ENCODE measurements around the gene NR3C2. TPM values are rescaled to one million over a fixed set of nuclear protein-coding genes. Genes with fewer than 3 reads are reported as not detected.
A peak's percentile ranks its signal among the peaks of the same experiment; 100 is the strongest.

Gene NR3C2
- total RNA-seq, 2 experiments from 2014 or later = 2.0 to 5.2 TPM

DNA sequence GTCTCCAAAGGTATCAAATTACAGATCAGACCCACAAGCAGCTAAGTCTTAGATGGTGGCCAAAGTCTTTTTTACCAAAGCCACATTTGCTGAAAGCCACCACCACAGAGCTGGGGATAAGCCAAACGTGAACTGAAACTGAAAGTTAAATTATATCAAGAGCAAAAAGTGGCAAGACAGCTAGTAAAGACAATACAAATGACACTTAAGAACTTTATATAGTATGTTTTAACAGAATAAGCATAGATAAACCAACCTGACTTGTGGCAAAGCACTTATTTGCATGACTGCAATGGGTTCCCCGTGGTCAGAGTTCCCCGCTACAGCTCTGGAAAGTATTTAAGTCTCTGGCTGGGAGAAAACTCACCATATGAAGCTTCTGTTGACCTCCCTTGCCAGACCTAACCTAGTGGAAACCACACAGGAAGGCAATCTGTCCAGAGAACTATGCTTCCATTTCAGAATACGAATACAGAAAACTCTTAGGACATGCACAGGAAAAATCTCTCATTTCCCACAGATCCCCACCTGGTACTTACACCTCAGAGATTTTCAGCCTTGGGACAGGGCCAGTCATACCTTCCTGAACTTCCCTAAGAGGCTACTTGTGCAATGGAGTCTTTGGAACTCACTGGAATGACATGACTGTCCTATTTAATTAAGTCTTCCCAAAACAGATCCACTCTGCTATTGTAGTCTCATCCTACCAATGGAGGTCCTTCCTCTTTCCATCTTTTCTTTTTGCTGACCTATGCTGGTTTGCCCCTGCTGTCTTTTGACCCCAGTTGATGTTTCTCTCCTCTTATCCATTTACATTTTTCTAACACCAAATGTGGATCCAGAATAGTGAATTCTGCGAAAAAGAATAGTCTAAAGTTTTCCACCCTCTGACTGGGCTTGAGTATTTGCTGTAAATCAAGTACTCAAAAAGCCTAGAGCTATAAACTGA, 225.1 kb downstream of the NR3C2 start:
- BruUV-seq (replicated peaks) = no TSS peak
- H3K4me1 ChIP-seq (ENCODE audit: insufficient read depth, low read length, poor library complexity, severe bottlenecking) = peaks cover 8% of the 10 kb centered on the region
- H3K9me2 ChIP-seq (ENCODE audit: insufficient read depth, low read length) = no peaks in the 10 kb centered on the region
- peak overlapping the region; percentile 36 for H3K4me3 ChIP-seq (ENCODE audit: low read depth, low read length, poor library complexity, severe bottlenecking)
- no peak overlapping the region for H3K27ac ChIP-seq (ENCODE audit: low read depth, low read length, poor library complexity, severe bottlenecking)
- POLR2A ChIA-PET = no interaction called here
- DNase-seq (ENCODE audit: low spot score) = peak; percentile 23
- H3K36me3 ChIP-seq (ENCODE audit: insufficient read depth, low read length) = no peaks in the 10 kb centered on the region
- intact Hi-C loops (cut with micrococcal nuclease; ENCODE audit: unreplicated experiment) = no loop called here
- H2AFZ ChIP-seq (ENCODE audit: low read length) = peak overlapping the region; percentile 35
- H3K9me3 ChIP-seq (ENCODE audit: low read length) = no peaks in the 10 kb centered on the region
- peak overlapping the region; percentile 60 for H3K4me2 ChIP-seq (ENCODE audit: low read length)
- H4K20me1 ChIP-seq (ENCODE audit: insufficient read depth, low read length) = no peaks in the 10 kb centered on the region
- CTCF ChIA-PET (ENCODE audit: unreplicated experiment) = no interaction called here
- TF ChIP-seq, protein P1, sequence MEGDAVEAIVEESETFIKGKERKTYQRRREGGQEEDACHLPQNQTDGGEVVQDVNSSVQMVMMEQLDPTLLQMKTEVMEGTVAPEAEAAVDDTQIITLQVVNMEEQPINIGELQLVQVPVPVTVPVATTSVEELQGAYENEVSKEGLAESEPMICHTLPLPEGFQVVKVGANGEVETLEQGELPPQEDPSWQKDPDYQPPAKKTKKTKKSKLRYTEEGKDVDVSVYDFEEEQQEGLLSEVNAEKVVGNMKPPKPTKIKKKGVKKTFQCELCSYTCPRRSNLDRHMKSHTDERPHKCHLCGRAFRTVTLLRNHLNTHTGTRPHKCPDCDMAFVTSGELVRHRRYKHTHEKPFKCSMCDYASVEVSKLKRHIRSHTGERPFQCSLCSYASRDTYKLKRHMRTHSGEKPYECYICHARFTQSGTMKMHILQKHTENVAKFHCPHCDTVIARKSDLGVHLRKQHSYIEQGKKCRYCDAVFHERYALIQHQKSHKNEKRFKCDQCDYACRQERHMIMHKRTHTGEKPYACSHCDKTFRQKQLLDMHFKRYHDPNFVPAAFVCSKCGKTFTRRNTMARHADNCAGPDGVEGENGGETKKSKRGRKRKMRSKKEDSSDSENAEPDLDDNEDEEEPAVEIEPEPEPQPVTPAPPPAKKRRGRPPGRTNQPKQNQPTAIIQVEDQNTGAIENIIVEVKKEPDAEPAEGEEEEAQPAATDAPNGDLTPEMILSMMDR (conservative IDR thresholded peaks at IDR 0.05; ENCODE audit: low read length) = no peak
- no peak for TF ChIP-seq EZH2phosphoT487 (IDR thresholded peaks at IDR 0.05; ENCODE audit: borderline replicate concordance, low read depth, low read length)
- no peaks in the 10 kb centered on the region for H3K79me2 ChIP-seq (ENCODE audit: insufficient read depth, low read depth, low read length)

DNA sequence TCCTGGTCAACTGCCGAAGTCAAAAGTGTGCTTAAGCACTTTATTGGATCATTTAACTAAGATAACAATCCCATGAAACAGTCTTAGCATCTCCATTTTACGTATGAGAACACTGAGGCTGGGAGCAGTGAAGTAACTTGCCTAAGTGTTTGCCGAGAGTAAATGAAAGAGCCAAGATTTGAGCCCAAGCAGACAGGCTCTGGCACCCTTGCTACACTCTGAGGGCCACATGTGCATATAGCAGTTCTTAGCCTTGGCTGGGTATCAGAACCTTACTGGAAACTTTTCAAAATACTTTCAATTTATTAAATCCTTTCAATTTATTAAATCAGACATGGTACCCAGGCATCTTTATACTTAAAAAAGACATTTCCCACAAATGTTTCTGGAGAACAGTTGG, 225.9 kb downstream of the NR3C2 start:
- Histone ChIP-seq H3K27ac (ENCODE audit: low read depth, low read length, poor library complexity, severe bottlenecking) (no peak overlapping the region), H3K4me1 (ENCODE audit: insufficient read depth, low read length, poor library complexity, severe bottlenecking) (peaks cover 8% of the 10 kb centered on the region), H3K36me3 (ENCODE audit: insufficient read depth, low read length) (no peaks in the 10 kb centered on the region), H2AFZ (ENCODE audit: low read length) (peak overlapping the region; percentile 35; the same call in 1 of the 2 replicates), H3K4me3 (ENCODE audit: low read depth, low read length, poor library complexity, severe bottlenecking) (peak overlapping the region; percentile 36), H3K9me3 (ENCODE audit: low read length) (no peaks in the 10 kb centered on the region), H3K79me2 (ENCODE audit: insufficient read depth, low read depth, low read length) (no peaks in the 10 kb centered on the region), H4K20me1 (ENCODE audit: insufficient read depth, low read length) (no peaks in the 10 kb centered on the region), H3K4me2 (ENCODE audit: low read length) (peak overlapping the region; percentile 60), H3K9me2 (ENCODE audit: insufficient read depth, low read length) (no peaks in the 10 kb centered on the region)
- ChIA-PET POLR2A (interaction anchor here (0.6 to 0.7 kb wide), 2 partner anchors 16 to 261 kb away, joined by 4 read pairs; no protein-coding TSS in a partner anchor), CTCF (ENCODE audit: unreplicated experiment) (no interaction called here)
- intact Hi-C loops (cut with micrococcal nuclease; ENCODE audit: unreplicated experiment) = no loop called here
- no TSS peak for BruUV-seq (replicated peaks)
- TF ChIP-seq, protein P1 (conservative IDR thresholded peaks at IDR 0.05; ENCODE audit: low read length) = no peak
- no peak for TF ChIP-seq EZH2phosphoT487 (IDR thresholded peaks at IDR 0.05; ENCODE audit: borderline replicate concordance, low read depth, low read length)
- DNase-seq (ENCODE audit: low spot score) = no peak

DNA sequence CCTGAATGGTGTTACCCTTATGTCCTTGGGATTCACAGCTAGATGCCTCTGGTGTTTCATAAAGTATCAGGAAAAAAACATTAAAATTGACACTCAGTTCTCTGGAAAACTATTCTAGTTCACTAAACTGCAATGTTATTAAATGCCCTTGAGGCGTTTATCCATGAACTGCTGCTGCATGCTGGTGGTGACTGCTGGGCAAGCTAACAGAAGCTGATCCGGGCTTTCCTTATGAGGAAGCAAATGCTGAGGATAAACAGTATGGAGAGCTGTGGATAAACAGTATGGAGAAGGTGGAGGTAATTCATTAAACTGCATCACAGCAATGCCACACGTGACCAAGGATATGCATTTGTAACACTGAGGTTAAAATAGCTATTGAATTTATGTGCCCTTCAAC, 227.0 kb downstream of the NR3C2 start:
- Histone ChIP-seq H3K4me3 (ENCODE audit: low read depth, low read length, poor library complexity, severe bottlenecking) (no peak overlapping the region), H3K36me3 (ENCODE audit: insufficient read depth, low read length) (no peaks in the 10 kb centered on the region), H4K20me1 (ENCODE audit: insufficient read depth, low read length) (no peaks in the 10 kb centered on the region), H3K27ac (ENCODE audit: low read depth, low read length, poor library complexity, severe bottlenecking) (no peak overlapping the region), H2AFZ (ENCODE audit: low read length) (no peak overlapping the region), H3K4me2 (ENCODE audit: low read length) (no peak overlapping the region), H3K9me3 (ENCODE audit: low read length) (no peaks in the 10 kb centered on the region), H3K9me2 (ENCODE audit: insufficient read depth, low read length) (no peaks in the 10 kb centered on the region), H3K4me1 (ENCODE audit: insufficient read depth, low read length, poor library complexity, severe bottlenecking) (peaks cover 8% of the 10 kb centered on the region), H3K79me2 (ENCODE audit: insufficient read depth, low read depth, low read length) (no peaks in the 10 kb centered on the region)
- intact Hi-C loops (cut with micrococcal nuclease; ENCODE audit: unreplicated experiment) = no loop called here
- DNase-seq (ENCODE audit: low spot score) = no peak
- TF ChIP-seq, protein P1 (conservative IDR thresholded peaks at IDR 0.05; ENCODE audit: low read length) = no peak
- no peak for TF ChIP-seq EZH2phosphoT487 (IDR thresholded peaks at IDR 0.05; ENCODE audit: borderline replicate concordance, low read depth, low read length)
- CTCF ChIA-PET (ENCODE audit: unreplicated experiment) = no interaction called here
- BruUV-seq (replicated peaks) = no TSS peak
- POLR2A ChIA-PET = interaction anchor here (0.7 kb wide), 1 partner anchor 24 kb away, joined by 3 read pairs; no protein-coding TSS in a partner anchor

Data from OCI-LY7 (cell line).